GM21515 (cell line): ENCODE measurements around the gene CYP2D6.
"Not testable (repeated sequence)": the region's sequence is repeated elsewhere in the genome, so short reads cannot be mapped to it uniquely, and the experiment has no call there.

Experiments used
- ATAC-seq: cut with Tn5 transposase; IDR thresholded peaks from one replicate; pipeline ENCODE4 v1.9.1; 2021; ENCODE audit not compliant: unreplicated experiment

Gene CYP2D6

GRCh38 chr22:42135688-42136087 lies 5.1 kb upstream of the CYP2D6 start:
- ATAC-seq, result not testable (repeated sequence)

DNA sequence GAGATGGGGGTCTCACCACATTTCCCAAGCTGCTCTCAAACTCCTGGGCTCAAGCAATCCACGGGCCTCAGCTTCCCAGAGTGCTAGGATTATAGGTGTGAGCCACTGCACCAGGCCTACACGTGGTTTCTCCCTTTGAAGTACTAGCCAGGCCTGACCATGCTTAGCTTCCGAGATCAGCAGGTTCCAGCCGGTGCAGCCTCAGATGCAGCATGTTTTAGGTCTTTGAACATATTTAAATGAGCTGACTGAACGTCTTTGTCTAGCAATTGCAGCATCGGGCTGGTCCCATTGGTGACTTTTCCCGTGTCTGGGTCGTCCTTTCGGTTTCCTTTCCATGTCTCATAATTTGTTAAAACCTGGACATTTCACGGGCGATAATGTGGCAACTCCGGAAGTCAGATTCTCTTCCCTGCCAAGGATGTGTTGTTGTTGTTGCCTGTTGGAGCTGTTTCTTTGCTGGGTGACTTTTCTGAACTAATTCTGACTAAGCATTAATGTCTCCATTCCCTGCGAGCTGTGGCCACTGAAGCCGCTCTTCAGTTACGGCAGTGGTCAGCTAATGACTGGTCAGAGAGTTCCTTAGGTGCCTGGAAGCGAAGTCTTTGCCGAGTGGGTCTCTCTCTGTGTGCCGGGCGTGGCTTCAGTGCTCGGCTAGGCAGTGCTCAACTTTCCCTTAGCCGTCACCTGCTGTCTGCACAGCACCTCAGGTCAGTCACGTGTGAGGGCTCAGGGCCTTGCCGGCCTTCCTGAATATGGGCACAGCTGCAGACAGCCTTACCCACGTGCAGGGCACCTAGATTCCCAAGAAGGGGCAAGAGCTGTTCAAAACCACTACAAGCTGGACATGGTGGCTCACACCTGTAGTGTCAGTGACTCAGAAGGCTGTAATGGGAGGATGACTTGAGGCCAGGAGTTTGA lies 3.8 kb upstream of the CYP2D6 start:
- ATAC-seq, result no peak

DNA sequence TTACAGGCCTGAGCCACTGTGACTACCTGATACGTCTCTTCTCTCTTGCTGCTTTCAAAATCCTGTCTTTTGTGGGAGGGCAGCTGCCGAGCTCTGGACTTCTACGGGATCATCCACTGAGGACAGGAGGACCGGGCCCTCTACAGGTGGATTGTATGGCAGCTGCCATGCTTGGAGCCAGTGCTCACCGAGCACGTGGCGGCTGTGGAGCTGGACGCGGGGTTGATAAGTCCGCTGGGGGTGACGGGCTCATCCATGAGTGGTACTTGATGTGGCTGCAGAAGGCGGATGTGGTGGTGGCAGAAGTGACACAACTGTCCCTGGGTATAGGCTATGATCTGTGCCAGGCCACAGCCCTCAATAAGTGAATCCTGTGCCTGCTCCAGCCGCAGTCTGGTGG lies 1.8 kb upstream of the CYP2D6 start:
- no peak for ATAC-seq

DNA sequence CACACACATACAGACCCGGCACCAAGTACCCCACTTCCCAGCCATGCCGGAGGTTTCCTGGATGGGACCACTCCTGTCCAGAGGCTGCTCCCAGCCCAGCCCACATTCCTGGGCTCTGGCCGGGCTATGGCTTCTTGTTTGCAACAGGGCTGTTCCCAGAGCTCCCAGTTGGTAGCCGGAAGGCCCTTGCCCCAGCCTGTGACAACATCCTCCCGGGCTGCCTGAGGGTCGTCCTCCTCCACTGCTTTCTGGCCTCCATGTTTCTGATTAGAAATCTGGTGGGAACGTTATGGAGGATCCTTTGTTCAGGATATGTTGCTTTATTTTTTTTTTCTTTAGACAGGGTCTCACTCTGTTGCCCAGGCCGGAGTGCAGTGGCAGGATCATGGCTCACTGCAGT lies 952 bp upstream of the CYP2D6 start:
- ATAC-seq, result no peak

- ATAC-seq, result not testable (repeated sequence)
Observed at GRCh38 chr22:42130182-42130581, 428 bp downstream of the CYP2D6 start.

- not testable (repeated sequence) for ATAC-seq
Observed at GRCh38 chr22:42128776-42129694, 1.6 kb downstream of the CYP2D6 start.

GRCh38 chr22:42128007-42128406 lies 2.6 kb downstream of the CYP2D6 start:
- ATAC-seq, result not testable (repeated sequence)

GRCh38 chr22:42127606-42128005 lies 3.0 kb downstream of the CYP2D6 start:
- no peak for ATAC-seq

- ATAC-seq, result not testable (repeated sequence)
Observed at GRCh38 chr22:42123529-42123928, 7.1 kb downstream of the CYP2D6 start.

DNA sequence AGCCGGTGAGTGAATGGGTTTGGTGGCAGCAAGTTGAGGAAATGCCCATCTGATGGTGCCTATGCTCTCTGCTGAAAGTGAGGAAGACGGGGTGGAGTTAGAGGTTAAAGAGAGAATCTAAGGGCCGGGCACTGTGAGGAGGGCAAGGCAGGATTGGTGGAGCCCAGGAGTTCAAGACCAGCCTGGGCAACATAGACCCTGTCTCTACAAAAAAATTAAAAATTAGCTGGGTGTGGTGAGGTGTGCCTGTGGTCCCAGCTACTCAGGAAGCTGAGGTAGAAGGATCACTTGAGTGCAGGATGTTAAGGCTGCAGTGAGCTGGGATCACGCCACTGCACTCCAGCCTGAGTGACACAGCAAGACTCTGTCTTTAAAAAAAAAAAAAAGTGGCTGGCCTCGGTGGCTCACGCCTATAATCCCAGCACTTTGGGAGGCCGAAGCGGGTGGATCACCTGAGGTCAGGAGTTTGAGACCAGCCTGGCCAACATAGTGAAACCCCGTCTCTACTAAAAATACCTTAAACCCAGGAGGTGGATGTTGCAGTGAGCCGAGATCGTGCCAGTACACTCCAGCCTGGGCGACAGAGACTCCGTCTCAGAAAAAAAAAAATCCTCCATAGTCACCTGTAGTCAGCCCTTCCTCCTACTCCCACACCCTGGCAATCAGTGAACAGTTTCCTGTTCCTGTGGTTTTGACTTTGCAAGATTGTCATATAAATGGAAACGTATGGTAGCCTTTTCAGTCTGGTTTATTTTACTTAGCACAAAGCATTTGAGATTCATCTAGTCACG lies 10.2 kb downstream of the CYP2D6 start:
- ATAC-seq, result not testable (repeated sequence)

GRCh38 chr22:42116848-42117424 lies 13.7 kb downstream of the CYP2D6 start:
- no peak for ATAC-seq

- not testable (repeated sequence) for ATAC-seq
Observed at GRCh38 chr22:42115420-42115830, 15.2 kb downstream of the CYP2D6 start.

DNA sequence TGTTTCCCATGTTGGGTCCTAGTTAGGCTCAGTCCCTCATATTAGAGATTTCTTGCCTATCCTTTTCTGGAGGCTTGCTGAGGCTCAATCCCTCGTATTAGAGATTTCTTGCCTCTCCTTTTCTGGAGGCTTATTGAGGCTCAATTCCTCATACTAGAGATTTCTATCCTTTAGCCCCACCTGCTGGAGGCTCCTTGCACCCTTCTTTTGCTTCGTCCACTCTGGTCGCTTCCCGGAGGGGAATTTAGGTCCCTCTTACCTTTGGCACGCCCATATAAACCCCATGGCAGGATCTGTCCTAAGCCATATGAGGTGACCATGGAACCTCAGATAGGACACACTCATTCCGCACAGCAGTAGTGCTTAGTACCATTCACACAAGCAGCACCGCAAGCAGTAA lies 15.9 kb downstream of the CYP2D6 start:
- no peak for ATAC-seq

DNA sequence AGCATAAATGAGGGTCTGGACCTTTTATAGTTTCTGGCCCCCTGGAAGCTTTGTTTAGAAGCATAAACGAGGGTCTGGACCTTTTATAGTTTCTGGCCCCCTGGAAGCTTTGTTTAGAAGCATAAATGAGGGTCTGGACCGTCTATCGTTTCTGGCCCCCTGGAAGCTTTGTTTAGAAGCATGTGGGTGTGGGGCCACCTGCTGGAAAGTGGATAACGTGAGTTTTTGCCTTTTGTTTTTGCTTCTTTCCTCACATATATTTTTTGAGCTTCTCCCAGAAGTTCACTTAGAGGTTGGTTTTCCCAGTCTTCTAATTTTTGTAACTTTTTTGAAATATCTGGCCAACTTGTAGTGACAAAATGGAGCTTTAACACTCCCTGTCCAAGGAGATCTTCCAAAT lies 17.8 kb downstream of the CYP2D6 start:
- ATAC-seq, result not testable (repeated sequence)

DNA sequence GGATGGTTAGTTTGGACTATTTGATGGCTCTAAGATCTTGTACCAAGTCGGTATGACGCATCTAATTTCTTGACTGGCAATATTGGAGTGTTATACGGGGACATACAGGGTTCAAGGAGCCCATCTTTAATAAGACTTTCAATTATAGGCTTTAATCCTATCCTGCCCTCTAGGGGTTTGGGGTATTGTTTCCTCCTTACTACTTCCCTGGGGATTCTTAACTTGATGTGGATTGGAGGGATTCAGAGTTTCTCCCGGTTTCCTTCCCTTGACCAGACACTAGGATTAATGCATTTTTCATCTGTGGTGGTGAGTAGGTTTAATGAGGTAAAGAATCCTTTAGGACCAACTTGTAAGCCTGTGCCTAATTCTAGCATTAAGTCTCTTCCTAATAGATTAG lies 18.8 kb downstream of the CYP2D6 start:
- no peak for ATAC-seq

DNA sequence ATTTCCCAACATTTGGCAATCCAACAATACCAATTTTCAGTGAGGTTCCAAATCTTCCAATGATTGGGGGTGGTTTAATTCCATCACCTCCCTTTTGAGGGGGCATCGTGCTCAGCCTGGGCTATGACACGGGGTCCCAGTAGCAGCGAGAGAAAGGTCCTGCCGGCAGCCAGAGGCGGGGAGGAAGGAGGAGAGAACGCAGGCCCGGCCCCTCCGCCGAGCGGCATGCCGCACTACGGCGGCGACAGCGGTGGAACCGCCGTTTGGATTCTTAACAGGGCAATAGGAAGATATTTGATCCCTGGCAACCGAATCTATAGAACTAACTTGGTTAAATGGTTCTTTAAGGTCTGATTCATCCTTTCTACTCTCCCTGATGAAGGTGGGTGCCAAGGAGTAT lies 21.8 kb downstream of the CYP2D6 start:
- no peak for ATAC-seq

DNA sequence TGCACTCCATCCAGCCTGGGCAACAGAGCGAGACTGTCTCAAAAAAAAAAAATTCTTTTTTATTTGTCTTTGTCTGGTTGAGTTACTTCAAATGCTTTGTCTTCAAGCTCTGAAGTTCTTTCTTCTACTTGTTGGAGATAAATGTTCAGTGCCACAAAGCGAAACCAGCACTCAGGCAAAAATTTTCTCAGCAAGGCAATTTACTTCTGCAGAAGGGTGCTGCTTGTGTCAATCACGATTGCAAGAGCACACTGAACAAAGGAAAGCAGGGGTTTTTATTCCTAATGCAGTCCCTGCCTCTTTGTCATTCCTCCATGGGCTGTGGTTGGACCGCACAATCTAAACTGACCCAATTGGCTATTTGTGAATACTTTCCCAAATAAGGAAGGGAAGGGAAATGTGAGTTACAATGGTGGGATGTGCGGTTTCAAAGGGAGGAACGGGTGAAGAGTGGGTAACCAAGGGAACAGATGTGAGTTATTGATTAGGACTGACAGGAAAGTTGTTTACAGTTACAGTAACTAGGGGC lies 26.2 kb downstream of the CYP2D6 start:
- not testable (repeated sequence) for ATAC-seq

DNA sequence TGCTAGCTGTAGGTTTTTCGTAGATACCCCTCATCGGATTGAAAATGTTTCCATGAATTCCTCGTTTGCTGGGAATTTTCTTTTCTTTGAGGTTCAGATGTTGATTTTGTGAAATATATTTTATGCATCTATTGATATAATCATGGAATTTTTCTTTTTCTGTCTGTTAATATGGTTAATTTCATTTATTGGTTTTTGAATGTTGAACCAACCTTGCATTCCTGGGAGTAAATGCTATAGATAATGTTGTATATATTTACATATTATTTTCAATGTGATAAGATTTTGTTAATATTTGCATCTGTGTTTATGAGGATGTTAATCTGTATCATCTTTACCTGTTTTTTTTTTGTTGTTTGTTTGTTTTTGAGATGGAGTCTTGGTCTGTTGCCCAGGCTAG lies 29.4 kb downstream of the CYP2D6 start:
- no peak for ATAC-seq

DNA sequence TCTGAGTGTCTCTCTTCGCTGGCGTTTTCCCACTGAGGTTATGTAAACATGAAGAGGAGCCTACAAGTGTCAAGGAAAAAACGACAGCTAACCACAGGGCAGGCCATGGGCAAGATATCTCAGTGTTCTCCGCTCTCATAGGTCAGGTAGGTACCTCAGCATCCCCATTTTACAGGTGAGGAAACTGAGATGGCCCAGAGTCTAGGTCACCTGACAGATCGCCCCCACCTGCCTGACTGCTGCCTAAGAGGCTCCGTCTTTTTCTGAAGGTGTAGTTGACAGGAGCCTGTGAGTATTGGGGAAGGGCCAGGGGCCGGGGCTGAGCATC lies 39.2 kb downstream of the CYP2D6 start:
- no peak for ATAC-seq
